Skeletal muscle satellite cell (primary cell): Measurements from ENCODE around the gene IGF1.

Experiments used
- H3K27me3 ChIP-seq: 2 replicates; pipeline ENCODE4 v1.7.0; 2013; ENCODE audit warnings: low read length; ENCODE audit not compliant: control insufficient read depth, insufficient read depth
- H3K36me3 ChIP-seq: 2 replicates; pipeline ENCODE4 v1.7.0; 2013; ENCODE audit warnings: mild to moderate bottlenecking, control low read depth, low read length; ENCODE audit not compliant: insufficient read depth
- H3K4me1 ChIP-seq: 2 replicates; pipeline ENCODE4 v1.7.0; 2013; ENCODE audit warnings: low read length; ENCODE audit not compliant: control insufficient read depth, insufficient read depth
- H3K4me2 ChIP-seq: 2 replicates; pipeline ENCODE4 v1.7.0; 2013; ENCODE audit warnings: mild to moderate bottlenecking, low read length
- H3K4me3 ChIP-seq: 2 replicates; pipeline ENCODE4 v1.7.0; 2013; ENCODE audit warnings: low read length
- H3K9ac ChIP-seq: 2 replicates; pipeline ENCODE4 v1.7.0; 2013; ENCODE audit warnings: mild to moderate bottlenecking, low read depth, low read length, moderate library complexity
- H3K9me3 ChIP-seq: replicated peaks from 2 replicates; pipeline ENCODE4 v1.7.0; 2013; ENCODE audit warnings: mild to moderate bottlenecking, control low read depth, low read length

IGF1 gene

GRCh38 chr12:102510463-102510862 lies 30.1 kb upstream of the IGF1 start:
- no peak overlapping the region for H3K9ac ChIP-seq
- no peak overlapping the region for H3K4me2 ChIP-seq
- no peak overlapping the region for H3K4me3 ChIP-seq
- H3K9me3 ChIP-seq = no peaks in the 10 kb centered on the region
- no peaks in the 10 kb centered on the region for H3K4me1 ChIP-seq
- H3K27me3 ChIP-seq = no peaks in the 10 kb centered on the region
- no peaks in the 10 kb centered on the region for H3K36me3 ChIP-seq

GRCh38 chr12:102510031-102510430 lies 29.7 kb upstream of the IGF1 start:
- Histone ChIP-seq H3K9ac (no peak overlapping the region), H3K27me3 (no peaks in the 10 kb centered on the region)

GRCh38 chr12:102509123-102509626 lies 28.8 kb upstream of the IGF1 start:
- H3K36me3 ChIP-seq = no peaks in the 10 kb centered on the region
- no peak overlapping the region for H3K4me3 ChIP-seq
- no peak overlapping the region for H3K4me2 ChIP-seq
- H3K9ac ChIP-seq = no peak overlapping the region
- H3K27me3 ChIP-seq = no peaks in the 10 kb centered on the region
- H3K9me3 ChIP-seq = no peaks in the 10 kb centered on the region
- H3K4me1 ChIP-seq = no peaks in the 10 kb centered on the region

More at GRCh38 chr12:102510031-102510430, 29.7 kb upstream of the IGF1 start:
- Histone ChIP-seq H3K4me3 (no peak overlapping the region), H3K9me3 (no peaks in the 10 kb centered on the region), H3K4me1 (no peaks in the 10 kb centered on the region), H3K4me2 (no peak overlapping the region), H3K36me3 (no peaks in the 10 kb centered on the region)

GRCh38 chr12:102508052-102508451 lies 27.7 kb upstream of the IGF1 start:
- no peaks in the 10 kb centered on the region for H3K27me3 ChIP-seq
- no peak overlapping the region for H3K9ac ChIP-seq
- H3K9me3 ChIP-seq = no peaks in the 10 kb centered on the region

GRCh38 chr12:102507301-102507700 lies 26.9 kb upstream of the IGF1 start:
- Histone ChIP-seq H3K36me3 (no peaks in the 10 kb centered on the region), H3K4me3 (no peak overlapping the region), H3K27me3 (no peaks in the 10 kb centered on the region), H3K4me1 (no peaks in the 10 kb centered on the region), H3K9me3 (no peaks in the 10 kb centered on the region), H3K9ac (no peak overlapping the region), H3K4me2 (no peak overlapping the region)

More at GRCh38 chr12:102508052-102508451, 27.7 kb upstream of the IGF1 start:
- Histone ChIP-seq H3K4me2 (no peak overlapping the region), H3K4me1 (no peaks in the 10 kb centered on the region), H3K4me3 (no peak overlapping the region), H3K36me3 (no peaks in the 10 kb centered on the region)

- no peaks in the 10 kb centered on the region for H3K9me3 ChIP-seq
- H3K27me3 ChIP-seq = no peaks in the 10 kb centered on the region
- H3K4me2 ChIP-seq = no peak overlapping the region
- no peak overlapping the region for H3K4me3 ChIP-seq
- no peaks in the 10 kb centered on the region for H3K4me1 ChIP-seq
- no peaks in the 10 kb centered on the region for H3K36me3 ChIP-seq
- no peak overlapping the region for H3K9ac ChIP-seq
Observed at GRCh38 chr12:102504871-102505270, 24.5 kb upstream of the IGF1 start.

- Histone ChIP-seq H3K4me3 (no peak overlapping the region), H3K4me2 (no peak overlapping the region), H3K9ac (no peak overlapping the region), H3K27me3 (no peaks in the 10 kb centered on the region), H3K9me3 (no peaks in the 10 kb centered on the region), H3K36me3 (no peaks in the 10 kb centered on the region), H3K4me1 (no peaks in the 10 kb centered on the region)
Observed at GRCh38 chr12:102504280-102504679, 23.9 kb upstream of the IGF1 start.

- H3K36me3 ChIP-seq = no peaks in the 10 kb centered on the region
- H3K9me3 ChIP-seq = no peaks in the 10 kb centered on the region
- no peaks in the 10 kb centered on the region for H3K27me3 ChIP-seq
- no peak overlapping the region for H3K4me3 ChIP-seq
- no peaks in the 10 kb centered on the region for H3K4me1 ChIP-seq
- no peak overlapping the region for H3K4me2 ChIP-seq
- no peak overlapping the region for H3K9ac ChIP-seq
Observed at GRCh38 chr12:102503831-102504230, 23.5 kb upstream of the IGF1 start.

- Histone ChIP-seq H3K4me1 (no peaks in the 10 kb centered on the region), H3K36me3 (no peaks in the 10 kb centered on the region), H3K4me2 (no peak overlapping the region), H3K9ac (no peak overlapping the region), H3K4me3 (no peak overlapping the region), H3K27me3 (no peaks in the 10 kb centered on the region), H3K9me3 (no peaks in the 10 kb centered on the region)
Observed at GRCh38 chr12:102503056-102503681, 22.8 kb upstream of the IGF1 start.

- H3K9me3 ChIP-seq = no peaks in the 10 kb centered on the region
- H3K4me2 ChIP-seq = no peak overlapping the region
- H3K9ac ChIP-seq = no peak overlapping the region
- no peaks in the 10 kb centered on the region for H3K36me3 ChIP-seq
- no peak overlapping the region for H3K4me3 ChIP-seq
- H3K27me3 ChIP-seq = no peaks in the 10 kb centered on the region
- H3K4me1 ChIP-seq = no peaks in the 10 kb centered on the region
Observed at GRCh38 chr12:102501773-102502172, 21.4 kb upstream of the IGF1 start.

GRCh38 chr12:102498471-102498870 lies 18.1 kb upstream of the IGF1 start:
- H3K4me3 ChIP-seq = no peak overlapping the region
- no peaks in the 10 kb centered on the region for H3K4me1 ChIP-seq
- no peaks in the 10 kb centered on the region for H3K27me3 ChIP-seq
- H3K36me3 ChIP-seq = no peaks in the 10 kb centered on the region
- H3K9me3 ChIP-seq = no peaks in the 10 kb centered on the region
- H3K9ac ChIP-seq = no peak overlapping the region
- no peak overlapping the region for H3K4me2 ChIP-seq

GRCh38 chr12:102497743-102498142 lies 17.4 kb upstream of the IGF1 start:
- Histone ChIP-seq H3K4me1 (no peaks in the 10 kb centered on the region), H3K27me3 (no peaks in the 10 kb centered on the region), H3K9me3 (no peaks in the 10 kb centered on the region), H3K36me3 (no peaks in the 10 kb centered on the region), H3K4me3 (no peak overlapping the region), H3K9ac (no peak overlapping the region), H3K4me2 (no peak overlapping the region)
